Nephron (organoid): ENCODE measurements around the gene TBC1D12.
"Not testable (repeated sequence)": the region's sequence is repeated elsewhere in the genome, so short reads cannot be mapped to it uniquely, and the experiment has no call there.

Experiments used
- H3K27ac Mint-ChIP-seq, 3 experiments: 2 replicates each; pipeline ENCODE4 v1.8.0; 2020; ENCODE audit warnings: mixed read lengths in 3 of 3, mild to moderate bottlenecking in 2 of 3, moderate library complexity in 1 of 3
- H3K27me3 Mint-ChIP-seq: 2 replicates; pipeline ENCODE4 v1.8.0; 2021; ENCODE audit warnings: low read depth, mild to moderate bottlenecking, moderate library complexity, mixed read lengths
- H3K36me3 Mint-ChIP-seq: 2 replicates; pipeline ENCODE4 v1.8.0; 2020; ENCODE audit warnings: low read depth, mixed read lengths
- H3K4me1 Mint-ChIP-seq: 2 replicates; pipeline ENCODE4 v1.8.0; 2020; ENCODE audit warnings: mixed read lengths
- H3K4me3 Mint-ChIP-seq, 3 experiments: 2 replicates each; pipeline ENCODE4 v1.8.0; 2020; ENCODE audit warnings: mild to moderate bottlenecking in 3 of 3, mixed read lengths in 3 of 3, moderate library complexity in 2 of 3
- H3K9me3 Mint-ChIP-seq: 2 replicates; pipeline ENCODE4 v1.8.0; 2020; ENCODE audit warnings: mixed read lengths
- TF ChIP-seq, protein P1 (sequence below), 3 experiments: fragments of 200-600 bp; sonication (generic); IDR thresholded peaks; one replicate each; pipeline ENCODE4 v1.5.0; 2021; ENCODE audit warnings: antibody characterized with exemption in 3 of 3; ENCODE audit not compliant: unreplicated experiment in 3 of 3

Gene TBC1D12

DNA sequence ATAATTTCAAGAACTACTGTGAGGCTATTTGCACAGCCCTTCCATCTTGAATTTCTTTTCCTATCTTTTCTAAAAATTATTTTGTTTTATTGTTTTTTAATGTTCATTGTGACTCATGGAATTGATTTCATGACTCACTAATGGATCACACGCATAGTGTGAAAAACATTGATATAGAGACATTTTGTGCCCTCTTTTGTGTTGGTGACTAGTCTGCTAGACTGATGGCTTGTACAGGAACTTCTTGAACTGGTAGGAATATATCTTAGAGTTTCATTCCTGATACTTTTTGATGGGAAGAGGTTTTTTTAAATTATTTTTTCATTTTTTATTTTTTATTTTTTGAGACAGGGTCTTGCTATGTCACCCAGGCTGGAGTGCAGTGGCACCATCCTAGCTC lies 27.0 kb upstream of the TBC1D12 start:
- H3K4me1 Mint-ChIP-seq = no peaks in the 10 kb centered on the region
- H3K27ac Mint-ChIP-seq = no peak overlapping the region
- no peaks in the 10 kb centered on the region for H3K9me3 Mint-ChIP-seq
- H3K27me3 Mint-ChIP-seq = peaks cover 7% of the 10 kb centered on the region
- TF ChIP-seq, protein P1, sequence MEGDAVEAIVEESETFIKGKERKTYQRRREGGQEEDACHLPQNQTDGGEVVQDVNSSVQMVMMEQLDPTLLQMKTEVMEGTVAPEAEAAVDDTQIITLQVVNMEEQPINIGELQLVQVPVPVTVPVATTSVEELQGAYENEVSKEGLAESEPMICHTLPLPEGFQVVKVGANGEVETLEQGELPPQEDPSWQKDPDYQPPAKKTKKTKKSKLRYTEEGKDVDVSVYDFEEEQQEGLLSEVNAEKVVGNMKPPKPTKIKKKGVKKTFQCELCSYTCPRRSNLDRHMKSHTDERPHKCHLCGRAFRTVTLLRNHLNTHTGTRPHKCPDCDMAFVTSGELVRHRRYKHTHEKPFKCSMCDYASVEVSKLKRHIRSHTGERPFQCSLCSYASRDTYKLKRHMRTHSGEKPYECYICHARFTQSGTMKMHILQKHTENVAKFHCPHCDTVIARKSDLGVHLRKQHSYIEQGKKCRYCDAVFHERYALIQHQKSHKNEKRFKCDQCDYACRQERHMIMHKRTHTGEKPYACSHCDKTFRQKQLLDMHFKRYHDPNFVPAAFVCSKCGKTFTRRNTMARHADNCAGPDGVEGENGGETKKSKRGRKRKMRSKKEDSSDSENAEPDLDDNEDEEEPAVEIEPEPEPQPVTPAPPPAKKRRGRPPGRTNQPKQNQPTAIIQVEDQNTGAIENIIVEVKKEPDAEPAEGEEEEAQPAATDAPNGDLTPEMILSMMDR (IDR thresholded peaks at IDR 0.05; ENCODE audit: unreplicated experiment in 3 of 3) = no peak
- H3K36me3 Mint-ChIP-seq = no peaks in the 10 kb centered on the region
- no peak overlapping the region for H3K4me3 Mint-ChIP-seq

GRCh38 chr10:94376865-94377264 lies 25.5 kb upstream of the TBC1D12 start:
- H3K27ac Mint-ChIP-seq = no peak overlapping the region
- H3K36me3 Mint-ChIP-seq = no peaks in the 10 kb centered on the region
- TF ChIP-seq, protein P1 (IDR thresholded peaks at IDR 0.05; ENCODE audit: unreplicated experiment in 3 of 3) = no peak
- H3K4me3 Mint-ChIP-seq = no peak overlapping the region
- no peaks in the 10 kb centered on the region for H3K4me1 Mint-ChIP-seq
- peaks cover 7% of the 10 kb centered on the region for H3K27me3 Mint-ChIP-seq
- no peaks in the 10 kb centered on the region for H3K9me3 Mint-ChIP-seq

DNA sequence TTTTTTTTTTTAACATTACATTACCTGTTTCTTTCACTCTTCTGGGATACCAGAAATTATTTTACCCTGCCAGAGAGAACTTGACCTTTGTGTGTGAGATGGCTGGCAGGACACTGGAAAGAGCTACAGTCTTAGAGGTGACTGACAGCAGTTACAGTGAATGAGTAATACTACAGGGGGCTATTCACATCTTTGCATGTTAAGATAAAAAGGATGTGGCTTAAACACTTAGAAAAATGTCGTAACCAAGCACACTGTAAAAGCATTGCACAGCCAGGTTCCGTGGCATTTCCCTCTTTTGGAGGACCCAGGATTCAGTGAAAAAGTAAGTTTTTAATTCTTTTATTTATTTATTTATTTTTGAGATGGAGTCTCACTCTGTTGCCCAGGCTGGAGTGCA lies 18.8 kb upstream of the TBC1D12 start:
- H3K27me3 Mint-ChIP-seq = peaks cover 4% of the 10 kb centered on the region
- no peak overlapping the region for H3K4me3 Mint-ChIP-seq
- no peak overlapping the region for H3K27ac Mint-ChIP-seq
- H3K4me1 Mint-ChIP-seq = no peaks in the 10 kb centered on the region
- H3K9me3 Mint-ChIP-seq = no peaks in the 10 kb centered on the region
- no peaks in the 10 kb centered on the region for H3K36me3 Mint-ChIP-seq
- TF ChIP-seq, protein P1 (IDR thresholded peaks at IDR 0.05; ENCODE audit: unreplicated experiment in 3 of 3) = no peak

DNA sequence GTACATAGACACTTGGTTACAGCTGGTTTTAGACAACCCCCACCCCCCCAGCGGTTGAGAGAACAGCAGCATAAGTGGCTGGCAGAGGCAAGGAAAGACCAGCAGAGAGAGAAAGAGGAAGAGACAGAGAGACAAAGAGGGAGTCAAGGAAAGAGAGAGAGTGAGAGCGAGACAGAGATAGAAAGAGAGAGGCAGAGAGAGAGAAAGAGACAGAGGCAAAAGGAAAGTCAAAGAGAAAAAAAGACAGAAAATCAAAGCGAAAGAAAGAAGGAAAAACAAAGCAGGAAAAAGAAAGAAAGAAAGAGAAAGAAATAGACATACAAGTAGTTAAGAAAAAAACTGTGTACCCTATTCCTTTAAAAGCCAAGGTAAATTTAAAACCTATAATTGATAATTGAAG lies 16.6 kb upstream of the TBC1D12 start:
- H3K4me3 Mint-ChIP-seq, H3K27ac Mint-ChIP-seq, H3K27me3 Mint-ChIP-seq: not testable (repeated sequence)

GRCh38 chr10:94392117-94392516 lies 10.2 kb upstream of the TBC1D12 start:
- H3K27ac Mint-ChIP-seq, H3K36me3 Mint-ChIP-seq, H3K27me3 Mint-ChIP-seq, H3K9me3 Mint-ChIP-seq, H3K4me1 Mint-ChIP-seq, H3K4me3 Mint-ChIP-seq: not testable (repeated sequence)

More for the DNA sequence above, 16.6 kb upstream of the TBC1D12 start:
- H3K9me3 Mint-ChIP-seq, H3K36me3 Mint-ChIP-seq, H3K4me1 Mint-ChIP-seq: not testable (repeated sequence)

GRCh38 chr10:94397549-94398370 lies 4.6 kb upstream of the TBC1D12 start:
- no peak overlapping the region for H3K4me3 Mint-ChIP-seq
- no peaks in the 10 kb centered on the region for H3K9me3 Mint-ChIP-seq
- H3K4me1 Mint-ChIP-seq = no peaks in the 10 kb centered on the region
- no peak overlapping the region for H3K27ac Mint-ChIP-seq
- peaks cover 4% of the 10 kb centered on the region for H3K27me3 Mint-ChIP-seq
- no peaks in the 10 kb centered on the region for H3K36me3 Mint-ChIP-seq
- TF ChIP-seq, protein P1 (IDR thresholded peaks at IDR 0.05; ENCODE audit: unreplicated experiment in 3 of 3) = no peak

GRCh38 chr10:94398762-94399161 lies 3.6 kb upstream of the TBC1D12 start:
- Mint-ChIP-seq H3K27me3 (peaks cover 4% of the 10 kb centered on the region), H3K9me3 (no peaks in the 10 kb centered on the region), H3K4me3 (no peak overlapping the region), H3K36me3 (no peaks in the 10 kb centered on the region), H3K4me1 (peaks cover 3% of the 10 kb centered on the region), H3K27ac (no peak overlapping the region)
- TF ChIP-seq, protein P1 (IDR thresholded peaks at IDR 0.05; ENCODE audit: unreplicated experiment in 3 of 3) = no peak
